Mammary epithelial cell (primary cell): Measurements from ENCODE around the gene SLC6A11.

Experiments
- EZH2 ChIP-seq: IDR thresholded peaks from 2 replicates; pipeline ENCODE4 v1.6.1; 2012; ENCODE audit warnings: low read length, inconsistent platforms, borderline replicate concordance
- TF ChIP-seq, protein P1 (sequence below), 2 donors: IDR thresholded peaks in 1 of 2; conservative IDR thresholded peaks in 1 of 2; 2 replicates each; pipeline ENCODE4 v1.5.1; 2011 to 2012; ENCODE audit warnings: inconsistent platforms in 2 of 2, low read length in 2 of 2, mild to moderate bottlenecking in 2 of 2, control low read depth in 1 of 2, low read depth in 1 of 2; ENCODE audit not compliant: insufficient read depth in 1 of 2; ENCODE audit errors: extremely low read depth in 1 of 2

DNA sequence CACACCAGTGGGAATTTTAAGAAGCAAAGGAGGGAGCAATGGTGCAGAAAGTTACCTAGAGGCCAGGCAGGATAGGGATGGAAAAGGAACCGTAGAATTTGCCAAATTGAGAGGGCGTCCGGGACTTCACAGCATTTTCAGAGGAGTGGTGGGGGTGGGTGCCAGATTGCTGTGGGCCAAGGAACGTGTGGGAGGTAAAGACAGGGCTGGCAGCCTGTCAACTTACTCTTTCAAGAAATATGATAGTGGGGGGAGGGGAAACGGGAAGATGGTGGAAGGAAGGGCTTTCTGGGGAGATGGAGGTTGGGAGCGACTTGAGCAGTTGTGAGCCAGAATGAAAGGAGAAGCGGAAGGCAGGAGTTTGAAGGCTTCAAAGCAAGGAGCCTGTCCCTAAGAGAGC is 1.4 kb upstream of the SLC6A11 start:
- TF ChIP-seq, protein P1, sequence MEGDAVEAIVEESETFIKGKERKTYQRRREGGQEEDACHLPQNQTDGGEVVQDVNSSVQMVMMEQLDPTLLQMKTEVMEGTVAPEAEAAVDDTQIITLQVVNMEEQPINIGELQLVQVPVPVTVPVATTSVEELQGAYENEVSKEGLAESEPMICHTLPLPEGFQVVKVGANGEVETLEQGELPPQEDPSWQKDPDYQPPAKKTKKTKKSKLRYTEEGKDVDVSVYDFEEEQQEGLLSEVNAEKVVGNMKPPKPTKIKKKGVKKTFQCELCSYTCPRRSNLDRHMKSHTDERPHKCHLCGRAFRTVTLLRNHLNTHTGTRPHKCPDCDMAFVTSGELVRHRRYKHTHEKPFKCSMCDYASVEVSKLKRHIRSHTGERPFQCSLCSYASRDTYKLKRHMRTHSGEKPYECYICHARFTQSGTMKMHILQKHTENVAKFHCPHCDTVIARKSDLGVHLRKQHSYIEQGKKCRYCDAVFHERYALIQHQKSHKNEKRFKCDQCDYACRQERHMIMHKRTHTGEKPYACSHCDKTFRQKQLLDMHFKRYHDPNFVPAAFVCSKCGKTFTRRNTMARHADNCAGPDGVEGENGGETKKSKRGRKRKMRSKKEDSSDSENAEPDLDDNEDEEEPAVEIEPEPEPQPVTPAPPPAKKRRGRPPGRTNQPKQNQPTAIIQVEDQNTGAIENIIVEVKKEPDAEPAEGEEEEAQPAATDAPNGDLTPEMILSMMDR (conservative IDR thresholded peaks at IDR 0.05 in 1 of 2, IDR thresholded peaks at IDR 0.05 in 1 of 2; ENCODE audit: extremely low read depth in 1 of 2, insufficient read depth in 1 of 2, low read depth in 1 of 2, low read length in 2 of 2): no peak
- TF ChIP-seq EZH2: no peak
